ENCODE data around the gene SMAD5. TPM values are rescaled to one million over a fixed set of nuclear protein-coding genes. Genes with fewer than 3 reads are reported as not detected.

SMAD5 gene
- total RNA-seq, 2 donors from 2014 or later: 21.1 to 21.7 TPM

GRCh38 chr5:136133222-136133921 is 727 bp downstream of the SMAD5 start:
- peak overlapping the region; percentile 89 for H3K27ac Mint-ChIP-seq
- peak; percentile 56 for ATAC-seq (replicated peaks)

GRCh38 chr5:136133922-136134379 is 1.3 kb downstream of the SMAD5 start:
- Mint-ChIP-seq H3K4me1 (peaks cover 15% of the 10 kb centered on the region), H3K27ac (peak overlapping the region; percentile 89), H3K4me3 (peak overlapping the region; percentile 90), H3K9me3 (no peaks in the 10 kb centered on the region), H3K36me3 (ENCODE audit: low read depth) (peaks cover 11% of the 10 kb centered on the region), H3K27me3 (peaks cover 5% of the 10 kb centered on the region)
- ATAC-seq (replicated peaks): no peak

More at GRCh38 chr5:136133222-136133921, 727 bp downstream of the SMAD5 start:
- Mint-ChIP-seq H3K36me3 (ENCODE audit: low read depth) (peaks cover 11% of the 10 kb centered on the region), H3K4me3 (peak overlapping the region; percentile 90), H3K27me3 (peaks cover 8% of the 10 kb centered on the region), H3K9me3 (no peaks in the 10 kb centered on the region), H3K4me1 (peaks cover 15% of the 10 kb centered on the region)

- Mint-ChIP-seq H3K4me1 (peaks cover 20% of the 10 kb centered on the region), H3K27ac (no peak overlapping the region), H3K4me3 (peak overlapping the region; percentile 90), H3K9me3 (no peaks in the 10 kb centered on the region), H3K27me3 (peaks cover 3% of the 10 kb centered on the region), H3K36me3 (ENCODE audit: low read depth) (peaks cover 11% of the 10 kb centered on the region)
- ATAC-seq (replicated peaks): no peak
Measured at GRCh38 chr5:136134653-136135052, 2.0 kb downstream of the SMAD5 start.

GRCh38 chr5:136135536-136135935 is 2.9 kb downstream of the SMAD5 start:
- H3K27me3 Mint-ChIP-seq: peaks cover 3% of the 10 kb centered on the region
- H3K4me1 Mint-ChIP-seq: peaks cover 20% of the 10 kb centered on the region
- no peak overlapping the region for H3K4me3 Mint-ChIP-seq
- H3K9me3 Mint-ChIP-seq: no peaks in the 10 kb centered on the region
- no peak overlapping the region for H3K27ac Mint-ChIP-seq
- ATAC-seq (replicated peaks): no peak
- peaks cover 11% of the 10 kb centered on the region for H3K36me3 Mint-ChIP-seq (ENCODE audit: low read depth)

- ATAC-seq (replicated peaks): no peak
- peaks cover 20% of the 10 kb centered on the region for H3K4me1 Mint-ChIP-seq
Measured at GRCh38 chr5:136137497-136138220, 5.0 kb downstream of the SMAD5 start.

GRCh38 chr5:136141561-136141960 is 8.9 kb downstream of the SMAD5 start:
- no peak overlapping the region for H3K27ac Mint-ChIP-seq
- no peaks in the 10 kb centered on the region for H3K27me3 Mint-ChIP-seq
- ATAC-seq (replicated peaks): peak; percentile 93
- no peaks in the 10 kb centered on the region for H3K36me3 Mint-ChIP-seq (ENCODE audit: low read depth)
- H3K9me3 Mint-ChIP-seq: no peaks in the 10 kb centered on the region
- no peak overlapping the region for H3K4me3 Mint-ChIP-seq
- H3K4me1 Mint-ChIP-seq: peaks cover 13% of the 10 kb centered on the region

More at GRCh38 chr5:136137497-136138220, 5.0 kb downstream of the SMAD5 start:
- Mint-ChIP-seq H3K27me3 (peaks cover 3% of the 10 kb centered on the region), H3K4me3 (no peak overlapping the region), H3K36me3 (ENCODE audit: low read depth) (peaks cover 6% of the 10 kb centered on the region), H3K27ac (no peak overlapping the region), H3K9me3 (no peaks in the 10 kb centered on the region)

GRCh38 chr5:136143312-136143711 is 10.7 kb downstream of the SMAD5 start:
- H3K9me3 Mint-ChIP-seq: no peaks in the 10 kb centered on the region
- peaks cover 4% of the 10 kb centered on the region for H3K36me3 Mint-ChIP-seq (ENCODE audit: low read depth)
- H3K4me1 Mint-ChIP-seq: peaks cover 6% of the 10 kb centered on the region
- ATAC-seq (replicated peaks): no peak
- no peak overlapping the region for H3K4me3 Mint-ChIP-seq
- no peak overlapping the region for H3K27ac Mint-ChIP-seq
- H3K27me3 Mint-ChIP-seq: no peaks in the 10 kb centered on the region

- H3K27ac Mint-ChIP-seq: no peak overlapping the region
- H3K4me3 Mint-ChIP-seq: no peak overlapping the region
- no peaks in the 10 kb centered on the region for H3K27me3 Mint-ChIP-seq
- H3K36me3 Mint-ChIP-seq (ENCODE audit: low read depth): peaks cover 6% of the 10 kb centered on the region
- H3K9me3 Mint-ChIP-seq: no peaks in the 10 kb centered on the region
- ATAC-seq (replicated peaks): no peak
- peaks cover 6% of the 10 kb centered on the region for H3K4me1 Mint-ChIP-seq
Measured at GRCh38 chr5:136143763-136144162, 11.1 kb downstream of the SMAD5 start.

GRCh38 chr5:136145030-136145429 is 12.4 kb downstream of the SMAD5 start:
- Mint-ChIP-seq H3K4me3 (no peak overlapping the region), H3K9me3 (no peaks in the 10 kb centered on the region)
- no peak for ATAC-seq (replicated peaks)

GRCh38 chr5:136146201-136146600 is 13.6 kb downstream of the SMAD5 start:
- no peak for ATAC-seq (replicated peaks)
- peaks cover 27% of the 10 kb centered on the region for H3K36me3 Mint-ChIP-seq (ENCODE audit: low read depth)
- peaks cover 3% of the 10 kb centered on the region for H3K4me1 Mint-ChIP-seq
- no peak overlapping the region for H3K27ac Mint-ChIP-seq
- no peaks in the 10 kb centered on the region for H3K9me3 Mint-ChIP-seq
- no peak overlapping the region for H3K4me3 Mint-ChIP-seq
- no peaks in the 10 kb centered on the region for H3K27me3 Mint-ChIP-seq

More at GRCh38 chr5:136145030-136145429, 12.4 kb downstream of the SMAD5 start:
- no peaks in the 10 kb centered on the region for H3K27me3 Mint-ChIP-seq
- no peak overlapping the region for H3K27ac Mint-ChIP-seq
- H3K4me1 Mint-ChIP-seq: no peaks in the 10 kb centered on the region
- peaks cover 17% of the 10 kb centered on the region for H3K36me3 Mint-ChIP-seq (ENCODE audit: low read depth)

- no peak for ATAC-seq (replicated peaks)
- Mint-ChIP-seq H3K4me3 (no peak overlapping the region), H3K4me1 (peaks cover 4% of the 10 kb centered on the region), H3K36me3 (ENCODE audit: low read depth) (peaks cover 42% of the 10 kb centered on the region), H3K9me3 (no peaks in the 10 kb centered on the region), H3K27me3 (no peaks in the 10 kb centered on the region), H3K27ac (no peak overlapping the region)
Measured at GRCh38 chr5:136147632-136148031, 15.0 kb downstream of the SMAD5 start.

GRCh38 chr5:136149891-136150290 is 17.2 kb downstream of the SMAD5 start:
- H3K36me3 Mint-ChIP-seq (ENCODE audit: low read depth): peaks cover 64% of the 10 kb centered on the region
- H3K27ac Mint-ChIP-seq: no peak overlapping the region
- no peak overlapping the region for H3K4me3 Mint-ChIP-seq
- no peak for ATAC-seq (replicated peaks)
- H3K4me1 Mint-ChIP-seq: peaks cover 4% of the 10 kb centered on the region
- no peaks in the 10 kb centered on the region for H3K9me3 Mint-ChIP-seq
- no peaks in the 10 kb centered on the region for H3K27me3 Mint-ChIP-seq

GRCh38 chr5:136153581-136154236 is 21.1 kb downstream of the SMAD5 start:
- Mint-ChIP-seq H3K36me3 (ENCODE audit: low read depth) (peaks cover 84% of the 10 kb centered on the region), H3K4me3 (no peak overlapping the region), H3K27ac (no peak overlapping the region), H3K4me1 (peaks cover 4% of the 10 kb centered on the region), H3K27me3 (no peaks in the 10 kb centered on the region), H3K9me3 (no peaks in the 10 kb centered on the region)
- no peak for ATAC-seq (replicated peaks)

- no peaks in the 10 kb centered on the region for H3K9me3 Mint-ChIP-seq
- H3K4me3 Mint-ChIP-seq: no peak overlapping the region
- no peak overlapping the region for H3K27ac Mint-ChIP-seq
- H3K27me3 Mint-ChIP-seq: no peaks in the 10 kb centered on the region
- peaks cover 76% of the 10 kb centered on the region for H3K36me3 Mint-ChIP-seq (ENCODE audit: low read depth)
- no peak for ATAC-seq (replicated peaks)
- peaks cover 4% of the 10 kb centered on the region for H3K4me1 Mint-ChIP-seq
Measured at GRCh38 chr5:136155078-136155477, 22.4 kb downstream of the SMAD5 start.

Data from activated T-helper 17 cell treated with anti-CD3 and anti-CD28 coated beads, Interleukin-2, amount 50 U/mL, for 72 hours (primary cell).